Sciatic nerve (tissue), 2 donors: Measurements from ENCODE around the gene WDR77. TPM values are rescaled to one million over a fixed set of nuclear protein-coding genes. Genes with fewer than 3 reads are reported as not detected.

Experiments used
- ATAC-seq: fragments of 200-7000 bp; cut with Tn5 transposase; one replicate; pipeline ENCODE4 v1.9.1; 2020; ENCODE audit warnings: mild to moderate bottlenecking, moderate library complexity
- DNase-seq: peaks from one replicate; pipeline ENCODE4 v3.0.0-alpha.2; 2020; ENCODE audit warnings: low spot score
- intact Hi-C: fragments of 100-400 bp; cut with DNase I; formaldehyde crosslinking; loops from one replicate; pipeline ENCODE4 v1.14.2; 2022
- total RNA-seq: library from RNA; stranded (reverse); fragmentation: NEBNext Ultra II Directional; extraction: Animal tissue kit (Norgen Biotek cat#: 25700); gene quantifications from one replicate; pipeline ENCODE4 v1.2.1, GENCODE V29; 2021
- donor health status: DM: no; HTN: no; CAD: no.
- donor health status: DM: no; HTN: no; CAD: no.

Gene WDR77
- total RNA-seq, 1 donor from 2014 or later, result 16.4 TPM

DNA sequence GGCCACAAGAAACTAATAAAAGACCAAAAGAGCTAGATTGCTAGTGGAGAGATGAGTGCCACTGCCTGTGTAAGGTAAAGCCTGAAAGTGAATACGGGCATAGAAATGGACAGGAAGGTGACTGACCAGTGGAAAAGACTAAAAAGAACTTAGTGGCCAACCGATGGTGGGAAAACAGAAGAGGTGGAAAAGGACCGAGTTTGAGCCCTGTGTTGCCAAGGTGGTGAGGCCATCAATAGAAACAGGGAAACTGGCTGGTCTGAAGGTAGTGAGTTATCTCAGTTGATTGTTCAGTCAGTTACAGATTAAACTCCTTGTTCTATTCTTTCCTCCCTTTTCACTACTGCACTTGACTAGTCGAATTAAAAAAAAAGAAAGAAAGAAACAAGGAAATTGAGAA lies 2.5 kb downstream of the WDR77 start:
- DNase-seq, result no peak
- no peak for ATAC-seq
- intact Hi-C loops, result no loop called here

DNA sequence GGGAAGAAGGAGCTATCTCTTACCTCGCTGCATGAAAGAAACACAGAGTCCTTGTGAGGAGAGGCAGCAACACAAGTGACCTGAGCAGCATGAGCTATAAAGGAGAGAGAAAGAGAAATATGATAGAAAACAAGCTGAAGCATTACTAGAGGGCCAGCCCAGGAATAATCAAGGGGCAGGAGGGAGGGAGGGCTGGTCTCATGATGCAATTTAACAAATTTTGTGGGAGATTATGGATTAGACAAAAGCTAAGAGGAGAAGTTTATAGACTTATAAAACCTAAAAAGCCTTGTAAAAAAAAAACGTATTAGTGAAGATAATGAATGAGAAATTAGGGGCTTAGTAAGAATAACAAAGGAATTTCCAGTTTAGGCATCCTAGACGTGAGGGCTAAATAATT lies 5.0 kb downstream of the WDR77 start:
- intact Hi-C loops, result no loop called here
- ATAC-seq (no peak), DNase-seq (no peak)

DNA sequence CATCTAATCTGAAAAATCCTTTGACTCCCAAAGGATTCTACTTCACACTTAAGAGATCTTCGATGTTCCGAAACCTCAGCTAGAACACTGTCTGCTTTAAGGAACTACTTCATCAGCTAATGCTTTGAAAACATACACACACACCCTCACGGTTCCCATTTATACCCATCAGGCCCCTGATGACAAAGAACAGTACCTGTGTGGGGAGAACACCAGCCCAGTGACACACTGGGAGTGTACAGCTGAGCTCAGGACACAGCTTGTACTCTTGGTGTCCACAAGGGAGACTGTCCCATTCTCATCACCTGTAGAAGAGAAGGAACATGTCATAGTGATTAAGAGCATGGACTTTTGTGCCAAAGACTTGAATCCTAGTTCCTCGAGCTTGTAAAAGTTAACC lies 6.6 kb downstream of the WDR77 start:
- intact Hi-C loops, result no loop called here
- DNase-seq (no peak), ATAC-seq (no peak)

DNA sequence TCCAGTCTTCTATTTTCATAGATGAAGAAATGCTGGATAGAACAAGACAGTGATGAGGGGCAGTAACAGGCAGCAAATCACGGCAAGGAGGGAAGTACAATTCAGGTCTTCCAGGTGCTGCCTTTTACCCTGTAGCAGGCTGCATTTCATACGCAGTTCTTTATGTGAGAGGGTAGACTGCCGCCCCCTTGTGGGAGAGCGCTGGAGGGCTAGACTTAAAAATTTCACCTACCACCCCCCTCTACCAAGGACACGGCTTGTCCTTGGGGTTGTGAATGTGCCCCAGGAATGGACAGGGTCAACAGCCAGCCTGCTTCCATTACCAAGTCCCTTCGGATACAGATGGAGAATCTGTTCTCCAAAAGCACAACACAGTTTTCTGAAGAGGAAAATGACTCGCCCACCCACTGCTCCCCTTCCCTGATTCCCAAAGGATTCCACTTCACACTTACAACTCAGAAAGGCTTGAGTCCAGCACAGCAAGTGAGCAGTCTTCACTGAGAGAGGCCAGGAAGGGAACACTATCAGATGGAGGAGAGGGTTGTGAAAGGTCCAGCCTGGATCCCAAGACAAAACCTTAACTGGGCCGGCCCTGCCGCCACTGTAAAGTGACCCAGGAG lies 7.4 kb downstream of the WDR77 start:
- intact Hi-C loops, result no loop called here
- ATAC-seq, result no peak
- no peak for DNase-seq

DNA sequence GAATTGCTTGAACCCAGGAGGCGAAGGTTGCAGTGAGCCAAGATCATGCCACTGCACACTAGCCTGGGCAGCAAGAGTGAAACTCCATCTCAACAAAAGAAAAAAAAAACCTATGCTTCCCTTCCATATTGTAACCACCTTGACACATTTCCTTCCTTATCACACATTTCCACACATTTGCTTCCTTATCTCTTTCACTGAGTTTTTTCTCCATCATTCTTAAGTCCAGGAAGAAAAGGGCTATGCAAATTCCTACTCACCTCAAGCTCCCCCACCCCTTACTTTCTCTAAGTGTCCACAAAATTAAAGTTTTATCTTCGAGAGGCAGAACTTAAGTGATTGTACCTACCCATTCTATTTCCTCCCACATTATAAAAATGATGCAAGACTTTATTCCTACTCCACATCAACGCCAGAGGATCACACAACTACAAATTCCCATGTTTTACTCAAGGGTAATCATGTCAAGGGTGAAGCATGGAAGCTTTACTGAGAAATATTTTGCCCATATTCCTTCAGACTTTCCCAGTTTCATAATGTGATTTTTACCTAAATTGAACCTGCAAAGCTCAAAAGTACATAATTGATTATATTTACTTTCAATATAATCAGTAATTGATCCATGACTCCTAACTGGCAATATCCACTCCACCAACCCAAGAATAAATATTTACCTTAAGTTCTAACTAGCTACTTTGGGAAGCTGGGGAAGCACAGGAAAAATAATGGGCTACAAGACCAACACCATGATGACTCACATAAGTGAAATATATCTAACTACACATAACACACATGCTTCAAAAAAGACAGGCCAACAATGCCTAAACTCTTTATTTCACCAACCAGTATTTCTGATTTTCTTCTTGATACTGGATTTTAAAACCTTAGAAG lies 9.3 kb downstream of the WDR77 start:
- no peak for DNase-seq
- no peak for ATAC-seq
- intact Hi-C loops, result no loop called here

DNA sequence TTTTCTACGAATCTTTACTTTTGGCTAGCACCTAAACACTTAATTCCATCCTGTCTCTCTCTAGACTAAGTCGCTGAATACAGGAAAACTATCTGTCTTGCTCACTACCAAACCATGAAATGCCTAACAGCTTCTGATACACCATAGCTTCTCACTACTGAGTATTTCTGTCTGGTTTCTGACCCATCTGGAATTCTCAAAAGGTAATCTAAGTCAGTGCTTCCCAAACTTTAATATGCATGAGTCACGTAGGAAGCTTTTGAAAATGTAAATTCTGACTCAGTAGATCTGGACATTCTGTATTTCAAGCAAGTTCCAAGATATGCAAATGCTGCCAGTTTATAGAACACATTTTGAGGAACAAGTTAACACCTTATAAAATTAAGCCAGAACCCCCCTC lies 12.3 kb downstream of the WDR77 start:
- intact Hi-C loops, result no loop called here
- no peak for ATAC-seq
- DNase-seq, result no peak

DNA sequence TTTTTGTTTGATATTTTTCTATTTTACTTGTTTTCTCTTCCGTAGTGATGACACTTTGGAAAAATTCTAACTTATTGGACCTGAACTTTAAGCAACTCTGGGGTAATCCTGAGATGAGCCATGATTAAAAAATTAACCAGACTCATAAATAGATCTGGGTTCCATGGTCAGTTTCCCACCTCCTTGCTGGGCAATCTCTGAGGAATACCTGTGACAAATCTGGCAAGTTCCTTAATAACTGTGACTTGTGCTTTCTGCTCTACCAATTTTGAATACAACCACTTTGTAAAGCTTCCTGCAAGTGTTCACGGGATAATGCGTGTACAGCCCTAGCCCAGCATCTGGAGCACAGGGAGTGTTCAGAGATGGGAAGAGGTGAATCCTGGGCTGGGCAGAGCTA lies 24.8 kb downstream of the WDR77 start:
- intact Hi-C loops, result no loop called here
- DNase-seq (no peak), ATAC-seq (no peak)

DNA sequence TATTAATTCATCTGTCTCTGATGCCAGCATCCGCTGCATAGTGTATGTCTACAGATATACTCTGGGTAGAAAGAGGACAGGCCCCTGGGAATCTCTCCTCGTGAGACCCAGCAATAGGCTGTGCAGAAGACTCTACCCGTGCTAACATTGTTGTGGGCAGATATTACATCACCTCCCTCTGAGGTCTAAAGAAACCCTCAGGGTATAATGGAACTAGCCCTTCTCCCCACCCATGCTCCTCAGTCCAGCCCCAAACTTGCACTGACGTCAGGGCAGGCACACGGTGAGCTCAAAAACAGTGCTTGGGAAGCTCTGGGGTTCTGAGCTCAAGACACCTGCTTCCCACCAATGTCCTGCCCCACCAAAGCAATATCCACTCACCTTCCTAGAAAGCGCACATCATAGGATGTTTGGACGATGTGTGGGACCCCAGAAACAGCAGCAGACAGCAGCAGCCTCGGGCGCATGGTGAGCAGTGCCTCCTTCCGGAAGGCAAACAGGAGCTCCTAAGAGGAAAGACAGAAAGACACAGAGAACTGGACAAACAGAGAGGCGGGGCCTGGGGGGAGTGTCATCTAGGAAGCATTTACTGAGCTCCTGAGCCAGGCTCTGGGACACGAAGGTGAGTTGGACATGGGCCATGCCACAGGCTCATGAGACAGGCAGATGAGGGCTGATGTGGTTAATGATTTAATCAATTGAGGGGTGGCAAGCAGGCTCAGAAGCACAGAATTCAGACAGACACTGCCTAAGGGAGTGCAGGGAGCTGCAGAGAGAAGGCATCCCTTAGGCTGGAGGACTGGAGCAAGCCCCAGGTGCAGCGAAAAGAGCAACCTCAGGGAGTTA lies 26.3 kb downstream of the WDR77 start:
- no peak for ATAC-seq
- no peak for DNase-seq
- intact Hi-C loops, result no loop called here

DNA sequence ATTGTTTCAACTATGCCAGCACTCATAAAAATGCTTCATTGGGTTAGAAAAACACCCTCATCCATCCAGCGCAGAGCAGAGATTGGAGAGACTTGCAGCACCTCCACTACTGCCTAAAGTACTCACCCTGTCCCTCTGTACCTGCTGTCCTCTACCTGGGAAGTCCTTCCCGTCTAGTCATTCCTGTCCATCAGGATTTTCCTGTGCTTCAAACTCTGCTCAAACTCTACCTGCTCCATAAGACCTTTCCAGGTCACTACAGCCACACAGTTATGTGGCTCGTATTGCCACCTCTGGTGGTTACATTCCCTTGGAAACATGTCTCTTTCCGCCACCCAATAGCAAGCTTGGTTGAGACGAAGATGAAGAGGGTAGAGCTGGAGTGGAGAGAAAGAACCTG lies 28.7 kb downstream of the WDR77 start:
- DNase-seq (no peak), ATAC-seq (no peak)
- intact Hi-C loops, result no loop called here

DNA sequence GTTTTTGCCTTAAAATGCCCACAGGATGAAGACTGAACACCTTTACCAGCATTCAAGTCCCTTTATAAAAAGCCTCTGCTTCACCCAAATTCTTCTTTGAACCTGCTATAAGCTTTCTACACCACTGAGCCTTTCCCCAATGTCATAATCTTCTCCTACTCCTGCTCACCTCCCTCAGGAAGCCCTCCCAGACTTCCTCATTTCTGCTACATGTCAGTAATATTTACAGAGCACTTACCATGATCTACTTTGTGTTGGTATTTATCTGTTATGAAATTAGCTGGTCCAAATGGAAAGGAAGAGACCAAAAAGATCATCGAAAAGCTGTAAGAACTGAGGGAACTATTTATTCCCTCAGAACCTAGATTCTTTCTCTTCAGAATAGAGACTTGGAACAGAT lies 30.0 kb downstream of the WDR77 start:
- ATAC-seq (no peak), DNase-seq (no peak)
- intact Hi-C loops, result no loop called here

DNA sequence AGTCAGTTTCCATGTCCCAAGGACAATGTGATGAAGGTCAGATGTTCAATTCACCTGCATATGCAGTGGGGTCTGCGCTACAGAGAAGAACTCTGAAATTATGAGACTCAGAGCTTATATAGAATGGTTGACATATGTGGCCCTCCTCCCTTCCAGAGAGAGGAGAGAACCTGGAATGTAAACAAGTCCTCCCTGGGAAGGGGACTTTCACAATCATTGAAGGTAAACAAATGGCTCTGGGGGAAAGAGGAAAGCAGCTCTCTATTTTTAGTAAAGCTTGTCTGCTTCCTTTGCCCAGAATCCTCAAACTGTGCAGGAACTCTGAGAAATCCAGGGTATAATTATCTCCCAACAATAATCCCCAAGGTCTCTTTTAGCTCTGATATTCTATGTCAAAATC lies 31.3 kb downstream of the WDR77 start:
- ATAC-seq (no peak), DNase-seq (no peak)
- intact Hi-C loops, result no loop called here

DNA sequence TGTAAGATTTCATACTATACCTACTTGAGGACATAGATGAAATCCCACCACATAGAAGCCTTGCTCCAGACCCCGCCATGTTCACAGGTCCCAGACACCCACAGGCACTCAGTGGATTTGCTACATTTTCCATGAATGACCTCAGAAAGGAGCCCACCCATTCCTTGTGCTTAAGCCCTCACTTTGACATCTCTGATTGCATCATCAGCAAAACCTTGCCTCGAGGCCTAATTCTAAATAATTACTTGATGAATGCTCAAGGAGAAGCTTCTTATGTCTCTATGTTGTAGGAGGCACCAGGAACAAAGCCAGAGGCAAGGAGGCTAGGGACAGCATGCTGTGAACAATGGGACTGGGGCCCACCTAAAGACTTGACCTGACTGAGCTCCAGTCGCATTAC lies 33.6 kb downstream of the WDR77 start:
- no peak for ATAC-seq
- no peak for DNase-seq
- intact Hi-C loops, result no loop called here

DNA sequence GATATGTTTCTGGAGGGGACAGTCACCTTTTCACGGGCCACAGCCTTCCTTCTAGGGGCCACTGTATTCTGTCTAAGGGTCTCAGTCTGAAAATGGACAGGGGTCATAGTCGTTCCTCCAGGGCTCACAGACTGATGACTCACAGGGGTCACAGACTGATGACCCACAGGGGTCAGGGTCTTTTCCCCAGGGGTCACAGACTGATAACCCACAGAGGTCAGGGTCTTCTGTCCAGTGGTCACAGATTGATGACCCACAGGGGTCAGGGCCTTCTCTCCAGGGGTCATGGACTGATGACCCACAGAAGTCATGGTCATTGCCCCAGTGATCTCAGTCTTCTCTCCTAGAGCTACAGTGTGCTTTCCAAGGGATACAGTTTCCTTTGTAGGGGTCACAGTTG lies 34.3 kb downstream of the WDR77 start:
- intact Hi-C loops, result no loop called here
- ATAC-seq (no peak), DNase-seq (no peak)

DNA sequence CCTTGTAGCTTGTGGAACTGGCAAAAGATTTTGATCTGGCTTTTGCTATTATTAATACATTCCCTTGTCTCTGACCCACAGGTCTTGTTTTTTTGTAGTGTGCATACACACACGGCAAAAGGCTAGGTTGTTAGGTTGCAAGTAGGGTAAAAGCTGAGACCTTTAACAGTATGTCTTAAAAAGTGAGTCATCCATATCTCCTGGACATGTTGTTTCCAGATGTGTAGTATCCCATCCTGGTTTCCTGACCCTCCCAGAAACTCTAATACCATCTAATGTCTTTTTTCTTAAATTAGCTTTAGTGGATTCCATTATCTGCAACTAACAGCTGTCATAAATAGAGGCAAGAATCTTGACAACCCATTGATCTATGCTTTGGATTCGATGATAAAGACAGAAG lies 36.2 kb downstream of the WDR77 start:
- DNase-seq (no peak), ATAC-seq (no peak)
- intact Hi-C loops, result no loop called here

DNA sequence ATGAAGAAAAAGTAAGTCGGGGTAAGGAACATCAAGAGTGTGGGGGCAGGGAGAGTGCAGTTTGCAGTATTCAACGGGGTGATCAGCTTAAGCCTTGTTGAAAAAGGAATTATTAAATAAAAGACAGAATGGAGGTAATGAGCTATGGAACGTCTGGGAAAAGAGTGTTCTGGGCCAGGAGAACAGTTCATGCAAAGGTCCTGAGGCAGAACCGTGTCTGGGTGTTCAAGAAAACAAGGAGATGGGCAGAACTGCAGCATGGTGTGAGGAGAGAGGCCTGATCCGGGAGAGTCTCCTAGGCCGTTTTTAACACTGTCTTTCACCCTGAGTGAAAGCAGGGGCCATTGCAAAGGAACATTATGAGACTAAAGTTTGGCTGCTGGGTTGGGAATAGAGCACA lies 41.8 kb downstream of the WDR77 start:
- ATAC-seq, result no peak
- intact Hi-C loops, result no loop called here
- no peak for DNase-seq

DNA sequence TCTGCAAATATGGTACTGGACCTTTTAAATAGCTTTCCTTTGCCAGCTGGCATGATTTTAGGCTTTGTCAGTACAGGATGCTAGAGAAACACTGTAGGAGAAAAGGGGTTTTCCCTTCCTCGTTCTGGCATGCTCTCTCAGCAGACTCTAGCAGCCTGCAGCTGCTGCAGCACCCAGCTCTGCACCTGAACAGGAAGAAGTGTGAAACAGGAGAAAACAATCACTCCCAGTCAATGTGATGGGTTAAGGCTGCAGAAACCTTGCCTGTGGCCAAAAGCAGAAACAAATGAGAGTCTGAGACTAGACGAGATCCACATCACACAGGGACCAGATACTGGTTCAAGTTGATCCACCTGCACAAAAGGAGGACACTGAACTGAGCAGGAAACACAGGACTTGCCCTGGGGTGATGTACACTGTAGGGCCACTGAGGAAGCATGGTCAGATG lies 42.7 kb downstream of the WDR77 start:
- DNase-seq (no peak), ATAC-seq (peak; percentile 51)
- intact Hi-C loops, result no loop called here

DNA sequence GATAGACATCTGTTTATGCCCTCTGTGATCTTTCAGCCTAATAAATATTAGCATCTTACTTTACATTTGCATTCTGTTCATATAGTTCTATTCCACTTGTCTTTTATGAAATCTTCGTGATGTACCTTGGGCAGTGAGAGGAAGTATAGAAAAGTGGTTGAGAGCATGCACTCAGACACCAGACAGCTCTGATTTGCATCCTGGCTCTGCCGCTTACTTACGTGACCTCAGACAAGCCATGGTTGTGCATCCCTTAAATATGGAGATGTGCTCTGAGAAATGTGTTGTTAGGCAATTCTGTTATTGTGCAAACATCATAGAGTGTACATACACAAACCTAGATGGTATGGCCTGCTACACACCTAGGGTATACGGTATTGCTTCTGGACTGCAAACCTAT lies 44.5 kb downstream of the WDR77 start:
- intact Hi-C loops, result loop anchor here (5.0 kb wide), 1 partner anchor 182 kb away; no protein-coding TSS in a partner anchor
- ATAC-seq (no peak), DNase-seq (no peak)

DNA sequence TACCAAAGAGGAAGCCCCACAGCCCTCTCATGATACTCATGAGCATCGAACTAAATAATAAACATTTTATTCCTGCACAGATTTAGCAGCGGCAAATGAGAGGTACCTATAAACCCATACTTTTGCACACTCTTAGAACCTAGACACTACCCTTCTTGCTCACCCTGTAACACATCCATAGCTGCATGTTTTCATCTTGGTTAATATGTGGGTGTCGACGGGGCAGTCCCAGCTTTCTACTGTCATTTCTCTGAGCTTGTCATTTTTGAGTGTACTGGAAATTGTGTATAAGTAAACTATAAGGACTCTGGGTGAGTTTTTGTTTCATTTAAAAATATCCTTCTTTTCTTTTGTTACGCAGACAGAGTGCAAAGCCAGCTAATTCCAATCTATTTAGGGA lies 47.0 kb downstream of the WDR77 start:
- DNase-seq (no peak), ATAC-seq (no peak)
- intact Hi-C loops, result loop anchor here (5.0 kb wide), 1 partner anchor 180 kb away; no protein-coding TSS in a partner anchor

DNA sequence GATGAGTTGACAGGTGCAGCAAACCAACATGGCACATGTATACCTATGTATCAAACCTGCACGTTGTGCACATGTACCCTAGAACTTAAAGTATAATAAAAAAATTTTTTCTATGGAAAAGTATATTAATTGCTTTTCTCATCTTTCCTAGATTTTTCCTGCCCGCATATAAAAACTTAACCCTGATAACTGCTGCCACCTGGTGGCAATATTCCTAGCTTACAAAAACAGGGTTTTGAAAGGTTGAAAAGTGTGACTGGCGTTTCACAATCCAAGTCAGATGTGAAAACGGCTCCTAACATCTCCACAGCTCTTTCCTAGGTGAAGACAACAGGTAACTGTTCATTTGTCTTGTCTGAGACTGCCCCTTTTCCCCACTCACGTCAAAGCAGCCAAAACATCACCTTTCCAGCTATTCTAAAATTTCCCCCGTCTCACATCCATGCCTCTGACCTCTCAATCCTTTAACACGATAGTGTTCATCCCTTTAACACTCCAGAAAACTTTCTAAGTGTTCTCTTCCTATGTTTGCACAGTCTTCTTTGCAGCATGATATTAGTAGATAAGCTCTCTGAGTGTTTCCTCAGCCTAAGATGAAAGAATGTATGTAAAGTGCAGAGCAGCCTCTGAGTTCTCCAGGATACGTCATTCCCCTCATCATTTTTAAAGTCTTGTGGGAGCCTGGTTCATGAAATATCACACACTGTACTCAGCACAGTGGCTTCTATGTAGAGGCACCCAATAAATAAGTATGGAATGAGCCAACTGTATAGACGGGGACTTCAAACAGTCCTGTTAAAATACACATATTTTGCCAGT lies 49.1 kb downstream of the WDR77 start:
- intact Hi-C loops, result loop anchor here (5.0 kb wide), 1 partner anchor 178 kb away; no protein-coding TSS in a partner anchor
- no peak for DNase-seq
- ATAC-seq, result no peak
